ENCODE measurements around the gene TMPRSS4.

DNA sequence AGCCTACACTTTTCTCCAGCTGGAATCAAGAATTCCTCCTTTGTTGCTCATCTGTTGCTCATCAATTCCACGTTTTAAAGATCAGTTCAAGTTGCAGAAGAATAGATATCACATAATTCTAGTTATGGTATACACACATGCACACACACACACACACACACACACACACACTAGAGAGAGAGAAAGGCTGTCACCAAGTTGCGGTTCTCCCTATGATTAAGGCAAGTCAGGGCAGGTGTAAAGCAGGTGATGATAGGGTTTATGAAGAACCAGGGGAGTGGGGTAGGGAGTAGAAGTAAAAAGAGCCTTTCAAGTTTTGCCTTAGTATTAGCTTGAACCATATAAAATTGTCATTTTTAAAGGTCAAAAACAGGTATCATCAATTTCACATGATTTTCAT, 31.7 kb upstream of the TMPRSS4 start:
- TF ChIP-seq, protein P1, sequence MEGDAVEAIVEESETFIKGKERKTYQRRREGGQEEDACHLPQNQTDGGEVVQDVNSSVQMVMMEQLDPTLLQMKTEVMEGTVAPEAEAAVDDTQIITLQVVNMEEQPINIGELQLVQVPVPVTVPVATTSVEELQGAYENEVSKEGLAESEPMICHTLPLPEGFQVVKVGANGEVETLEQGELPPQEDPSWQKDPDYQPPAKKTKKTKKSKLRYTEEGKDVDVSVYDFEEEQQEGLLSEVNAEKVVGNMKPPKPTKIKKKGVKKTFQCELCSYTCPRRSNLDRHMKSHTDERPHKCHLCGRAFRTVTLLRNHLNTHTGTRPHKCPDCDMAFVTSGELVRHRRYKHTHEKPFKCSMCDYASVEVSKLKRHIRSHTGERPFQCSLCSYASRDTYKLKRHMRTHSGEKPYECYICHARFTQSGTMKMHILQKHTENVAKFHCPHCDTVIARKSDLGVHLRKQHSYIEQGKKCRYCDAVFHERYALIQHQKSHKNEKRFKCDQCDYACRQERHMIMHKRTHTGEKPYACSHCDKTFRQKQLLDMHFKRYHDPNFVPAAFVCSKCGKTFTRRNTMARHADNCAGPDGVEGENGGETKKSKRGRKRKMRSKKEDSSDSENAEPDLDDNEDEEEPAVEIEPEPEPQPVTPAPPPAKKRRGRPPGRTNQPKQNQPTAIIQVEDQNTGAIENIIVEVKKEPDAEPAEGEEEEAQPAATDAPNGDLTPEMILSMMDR (IDR thresholded peaks at IDR 0.05): no peak
- TF ChIP-seq POLR2A (IDR thresholded peaks at IDR 0.05): no peak

Data from body of pancreas (tissue), 4 donors.